A549 treated with Hydrocortisone at 1 μM for 4 hours (cell line): Measurements from ENCODE around the gene ATP13A3. TPM values are rescaled to one million over a fixed set of nuclear protein-coding genes. Genes with fewer than 3 reads are reported as not detected.

ENCODE experiments used
- total RNA-seq: library from RNA; stranded (reverse); fragments of 200-300 nt; extraction: Qiagen RNA extraction; gene quantifications from 5 replicates; pipeline ENCODE4 v1.2.3, GENCODE V29; 2022

ATP13A3 gene
- total RNA-seq, result 21.7 to 41.0 TPM (median 29.2 TPM) in 5 replicates

GRCh38 chr3:194486540-194487288 lies at the start of gene ATP13A3:
TSS of gene ATP13A3 (minus strand) at chr3:194487002. CDS start at chr3:194462190, 24,812 bp downstream.

DNA sequence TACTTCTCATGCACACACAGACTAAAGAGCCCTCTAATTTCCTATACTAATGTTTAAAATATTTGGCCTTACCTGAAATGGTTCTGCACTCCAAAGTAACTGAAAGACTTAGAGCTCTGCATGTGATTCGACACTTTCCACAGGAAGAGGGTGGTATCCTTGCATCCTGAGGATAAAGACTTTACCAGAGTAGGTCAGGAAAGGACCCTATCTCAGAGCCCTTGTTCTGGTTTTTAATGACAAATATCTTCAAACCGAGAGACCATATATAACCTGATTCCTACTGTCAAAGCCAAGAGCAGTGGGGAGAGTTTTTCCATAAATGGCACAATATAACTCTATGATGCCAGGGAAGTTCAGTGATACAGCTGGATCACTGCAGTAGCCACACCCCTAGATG lies 87.6 kb downstream of the ATP13A3 start, which contains the start of gene GP5:
Gene GP5 (minus strand): TSS at position 101 of the 400 bp plus-strand sequence. CDS start 984 bp downstream, outside the sequence.

DNA sequence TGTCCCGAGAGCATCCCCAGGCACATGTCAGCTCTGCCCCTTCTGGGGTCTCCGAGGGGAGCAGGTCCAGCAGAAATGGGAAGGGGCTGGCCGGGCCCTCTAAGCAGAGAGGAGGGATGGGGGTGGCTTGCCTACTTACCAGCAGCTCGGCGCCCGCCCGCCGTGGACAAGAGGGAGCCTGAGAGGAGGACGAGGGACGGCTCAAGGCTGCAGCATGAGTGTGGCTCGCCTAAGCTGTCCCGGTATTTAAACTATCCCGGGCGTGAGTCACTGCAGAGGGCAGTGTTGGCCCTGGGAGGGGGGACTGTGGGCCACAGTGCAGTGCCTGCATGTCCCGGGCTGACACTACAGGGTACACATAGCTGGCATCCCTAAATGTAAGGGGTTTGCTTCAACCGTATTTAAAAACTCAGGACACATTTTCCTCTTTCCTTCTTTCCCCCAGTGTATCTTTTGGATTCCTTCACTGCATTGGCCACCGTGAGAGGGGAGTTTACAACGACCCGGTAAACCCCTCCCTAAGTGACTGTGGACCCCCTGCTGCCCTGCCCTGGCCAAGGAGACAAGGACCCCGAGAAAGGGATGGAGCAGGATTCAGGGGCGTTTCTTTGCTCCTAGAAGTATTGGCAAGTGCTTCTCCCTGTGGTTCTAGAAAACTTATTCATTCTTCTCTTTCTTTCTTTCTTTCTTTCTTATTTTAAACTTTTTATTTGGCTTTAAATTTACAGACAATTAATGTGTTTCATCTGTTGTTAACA lies 117.1 kb downstream of the ATP13A3 start, which contains the start of gene LRRC15:
Gene LRRC15 (minus strand): TSS at position 222 of the 758 bp plus-strand sequence. CDS start 8,700 bp downstream, outside the sequence.

Other genes with a start within 250 kb of the ATP13A3 start
- not detected in 5 replicates for gene CPN2, start 135.7 kb downstream of the ATP13A3 start, total RNA-seq
- gene LRRC15, start 117.3 kb downstream of the ATP13A3 start, total RNA-seq, result 0.09 to 0.21 TPM (median 0.18 TPM) in 5 replicates
- not detected in 5 replicates for gene GP5, start 87.7 kb downstream of the ATP13A3 start, total RNA-seq
- 10.2 to 12.2 TPM (median 10.9 TPM) in 5 replicates for gene TMEM44, start 146.4 kb upstream of the ATP13A3 start, total RNA-seq
- gene LSG1, start 185.2 kb upstream of the ATP13A3 start, total RNA-seq, result 28.3 to 37.6 TPM (median 29.9 TPM) in 5 replicates
- 11.9 to 21.9 TPM (median 19.8 TPM) in 5 replicates for gene FAM43A, start 198.9 kb upstream of the ATP13A3 start, total RNA-seq